HG03159 (cell line): ENCODE measurements around the gene TNXB.

ENCODE experiments used
- ATAC-seq: cut with Tn5 transposase; IDR thresholded peaks from one replicate; pipeline ENCODE4 v1.9.1; 2021; ENCODE audit warnings: mild to moderate bottlenecking, moderate library complexity; ENCODE audit not compliant: unreplicated experiment

The TNXB gene

DNA sequence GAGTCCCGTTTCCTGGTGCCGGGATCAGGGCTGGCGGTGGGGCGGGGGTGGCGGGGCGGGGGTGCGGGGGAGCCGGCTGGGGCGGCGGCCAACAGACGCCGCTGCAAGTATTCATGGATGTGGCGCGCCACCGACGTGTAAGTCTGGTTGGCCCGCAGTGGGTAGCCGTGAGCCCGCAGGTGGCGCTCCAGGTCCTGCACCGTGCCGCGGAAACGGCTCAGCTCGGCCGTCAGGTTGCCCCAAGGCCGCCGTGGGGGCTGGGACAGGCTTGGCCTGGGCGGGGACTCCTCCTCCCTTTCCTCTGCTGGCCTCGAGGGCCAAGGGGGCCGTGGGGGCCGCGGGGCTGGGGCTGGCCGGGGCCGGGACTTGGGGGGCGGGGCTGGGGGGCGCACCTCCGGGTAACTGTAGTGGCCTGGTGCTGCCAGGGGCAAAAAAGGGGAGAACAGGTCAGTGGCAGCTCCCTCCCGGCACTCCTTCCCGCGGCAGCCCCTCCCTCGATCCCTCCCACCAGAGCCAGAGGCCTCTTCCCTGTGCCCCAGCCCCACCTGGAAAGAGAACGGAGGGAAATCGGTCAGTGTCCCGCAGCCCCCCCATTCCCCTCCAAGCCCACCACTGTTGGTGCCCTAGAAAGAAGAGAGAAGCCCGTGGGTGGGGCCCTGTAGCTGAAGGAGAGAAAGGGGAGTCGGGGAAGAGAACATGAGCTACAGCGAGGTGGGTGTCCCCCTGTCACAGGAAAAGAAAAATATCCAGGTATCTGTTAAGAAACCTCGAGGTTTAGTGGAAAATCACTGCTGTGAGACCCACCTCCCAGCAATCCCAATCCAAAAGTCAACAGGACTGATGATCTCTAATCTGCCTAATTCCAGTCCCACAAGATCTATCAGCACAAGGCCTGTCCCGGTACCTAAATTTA lies 21.3 kb downstream of the TNXB start:
- no peak for ATAC-seq

DNA sequence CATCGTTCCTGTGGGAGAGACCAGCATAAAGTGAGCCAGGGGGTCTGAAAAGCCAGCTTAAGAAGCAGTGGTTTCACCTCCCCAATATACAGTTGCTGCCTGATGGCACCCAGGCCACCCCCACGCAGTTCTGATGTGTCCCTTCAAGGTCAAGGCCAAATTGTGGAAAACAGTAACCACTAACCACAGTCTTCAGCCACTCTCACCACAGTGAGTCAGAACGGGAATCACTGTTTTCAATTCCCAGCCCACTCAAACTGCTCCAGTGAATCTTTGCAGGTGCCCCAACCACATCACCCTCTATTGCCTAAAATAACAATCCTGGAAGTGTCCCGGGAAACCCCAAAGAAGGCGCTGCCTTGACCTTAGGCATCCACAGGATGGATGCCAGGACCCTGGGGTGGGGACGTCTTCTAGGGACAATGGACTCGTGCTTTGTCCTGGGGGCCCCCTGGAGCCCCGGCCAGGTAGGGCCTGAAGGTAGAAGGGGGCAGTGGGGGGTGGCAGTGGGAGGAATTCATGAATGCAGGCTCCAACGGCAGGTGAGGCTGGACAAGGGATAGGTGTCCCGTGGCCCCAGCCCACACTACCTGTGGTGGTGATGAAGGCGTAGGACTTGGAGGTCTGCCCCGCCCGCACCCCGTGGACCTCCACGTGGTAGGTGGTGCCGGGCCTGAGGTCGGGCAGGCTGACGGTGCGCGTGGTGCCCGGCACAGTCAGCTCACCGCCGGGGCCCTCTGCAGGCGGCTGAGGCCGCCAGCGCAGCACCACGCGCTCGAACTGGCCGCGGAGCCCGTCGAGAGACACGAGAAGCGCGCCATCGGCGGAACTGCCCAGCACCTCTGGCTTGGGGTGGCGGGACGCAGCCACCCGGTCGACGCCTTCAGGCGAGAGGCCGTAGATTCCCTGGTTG lies 22.2 kb downstream of the TNXB start:
- ATAC-seq, result no peak

DNA sequence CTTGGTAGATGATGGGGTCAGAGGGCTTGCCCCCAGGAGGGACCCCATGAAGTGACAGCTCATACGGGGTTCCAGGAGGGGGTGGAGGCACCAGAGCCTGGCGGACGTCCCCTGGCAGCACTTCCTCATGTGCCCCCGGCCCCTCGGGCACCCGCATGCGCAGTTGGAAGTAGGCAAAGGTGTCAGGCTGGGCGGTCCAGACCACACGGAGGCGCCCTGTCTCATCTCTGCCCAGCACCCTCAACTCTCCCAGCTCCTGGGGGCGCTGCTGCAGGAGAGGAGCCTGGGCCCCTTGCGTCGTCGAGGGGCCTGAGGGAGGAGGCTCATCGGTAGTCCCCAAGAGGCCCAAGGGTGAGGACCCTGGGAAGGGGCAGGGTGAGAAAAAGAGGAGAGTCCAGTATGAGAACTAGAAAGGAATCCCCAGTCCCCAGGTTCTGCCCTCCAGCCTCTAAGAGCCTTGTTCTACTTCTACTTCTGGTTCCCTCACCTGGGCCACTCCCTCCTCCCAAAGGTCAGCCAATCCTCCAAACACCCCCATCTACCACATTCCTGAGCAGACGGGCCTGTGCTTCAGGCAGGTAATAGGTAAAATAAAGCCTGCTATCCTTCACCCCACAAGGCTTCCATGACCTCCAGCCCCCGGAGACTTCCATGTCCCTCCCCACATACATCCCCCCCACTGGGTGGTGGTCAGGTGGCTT lies 23.2 kb downstream of the TNXB start:
- ATAC-seq, result no peak

DNA sequence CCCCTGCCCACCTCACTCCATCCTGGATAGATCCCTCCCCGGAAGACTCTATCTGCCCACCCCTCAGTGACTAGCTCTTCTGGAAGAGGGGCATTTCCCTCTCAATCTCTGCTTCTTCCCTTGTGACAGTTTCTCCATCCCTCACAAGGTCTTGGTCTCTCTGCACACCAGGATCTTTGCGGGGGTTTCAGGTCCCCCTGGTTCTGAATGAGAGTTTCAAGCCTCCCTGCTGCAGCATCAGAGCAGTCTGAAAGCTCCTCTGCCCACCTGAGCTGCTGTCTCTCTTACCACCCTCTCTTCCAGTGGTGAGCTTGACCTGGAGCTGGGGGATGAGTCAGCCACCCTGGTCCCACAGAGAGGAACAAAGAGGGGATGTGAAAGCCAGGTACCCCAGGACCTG lies 24.4 kb downstream of the TNXB start:
- no peak for ATAC-seq

DNA sequence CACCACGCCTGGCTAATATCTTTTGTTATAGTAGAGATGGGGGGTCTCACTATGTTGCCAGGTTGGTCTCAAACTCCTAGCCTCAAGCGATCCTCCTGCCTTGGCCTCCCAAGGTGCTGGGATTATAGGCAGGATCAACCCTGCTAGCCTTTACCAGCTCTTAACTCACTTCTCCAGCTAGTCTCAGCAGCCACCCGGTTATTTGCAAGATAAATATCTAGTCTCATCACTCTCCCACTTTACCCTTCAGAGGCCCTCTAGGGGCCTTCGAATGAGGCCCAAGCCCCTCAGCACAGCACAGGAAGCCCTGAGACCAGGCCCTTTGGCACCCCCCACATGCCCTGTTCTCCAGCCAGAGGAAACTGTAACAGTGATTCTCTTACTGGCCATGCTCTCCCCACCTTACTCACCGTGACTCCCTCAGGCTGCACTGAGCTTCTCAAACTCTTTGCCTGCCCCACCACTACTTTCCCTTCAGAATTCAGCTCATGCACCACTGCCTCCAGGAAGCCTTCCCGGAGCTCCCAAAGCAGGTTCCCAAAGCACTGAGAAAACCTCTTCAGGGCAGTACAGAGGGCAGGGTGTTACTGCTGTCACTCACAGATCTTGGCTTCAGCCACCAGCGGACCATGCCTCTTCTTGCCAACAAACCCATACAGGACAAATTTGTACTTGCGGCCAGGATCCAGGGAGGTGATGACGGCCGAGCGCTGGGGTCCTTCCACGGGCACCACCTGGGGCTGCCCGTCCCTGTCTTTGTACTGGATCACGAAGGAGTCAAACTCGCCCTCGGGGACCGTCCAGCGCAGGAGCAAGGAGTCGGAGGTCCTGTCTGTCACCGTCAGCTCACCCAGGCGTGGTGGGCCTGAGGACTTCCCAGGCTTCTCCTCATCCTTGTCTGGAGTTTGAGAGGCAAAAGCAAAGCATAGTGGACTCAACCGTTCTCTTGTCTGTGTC lies 25.0 kb downstream of the TNXB start:
- ATAC-seq, result no peak

DNA sequence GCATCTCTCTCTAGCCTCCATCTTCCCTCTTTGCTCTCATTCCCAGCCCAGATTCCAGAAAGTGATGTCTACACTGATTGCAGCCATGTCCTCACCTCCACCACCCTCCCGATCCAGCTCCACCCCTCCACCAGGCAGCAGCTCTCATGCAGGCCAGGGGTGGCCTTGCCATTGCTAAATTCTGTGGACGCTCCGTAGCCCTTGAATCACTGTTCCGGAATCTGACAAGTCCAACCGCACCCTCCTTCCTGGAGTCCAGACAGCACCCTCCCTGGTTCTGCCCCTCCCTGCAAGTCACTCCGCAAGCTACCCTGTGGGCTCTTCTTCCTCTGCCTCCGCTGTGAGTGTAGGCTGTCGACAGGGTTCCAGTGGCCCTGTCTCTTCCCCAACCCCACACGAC lies 26.2 kb downstream of the TNXB start:
- ATAC-seq, result no peak

DNA sequence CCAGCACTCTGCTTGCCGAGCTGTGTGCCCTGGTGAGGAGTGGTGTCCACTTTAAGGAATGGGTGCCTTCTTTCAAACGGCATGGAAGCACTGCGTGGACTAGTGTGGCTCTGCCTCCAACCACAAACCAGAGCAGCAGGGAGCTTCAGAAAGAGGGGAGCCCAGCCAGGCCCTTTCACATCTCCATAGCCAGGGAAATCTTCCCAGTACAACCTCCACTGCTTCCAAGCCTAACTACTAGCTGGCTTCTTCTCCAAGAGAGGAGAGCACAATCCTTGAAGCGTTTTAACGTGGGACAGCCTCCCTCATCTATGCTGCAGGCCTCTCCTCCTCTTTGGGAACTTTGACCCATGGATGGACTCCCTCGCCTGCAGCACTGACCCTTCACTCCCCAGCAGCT lies 26.7 kb downstream of the TNXB start:
- no peak for ATAC-seq

DNA sequence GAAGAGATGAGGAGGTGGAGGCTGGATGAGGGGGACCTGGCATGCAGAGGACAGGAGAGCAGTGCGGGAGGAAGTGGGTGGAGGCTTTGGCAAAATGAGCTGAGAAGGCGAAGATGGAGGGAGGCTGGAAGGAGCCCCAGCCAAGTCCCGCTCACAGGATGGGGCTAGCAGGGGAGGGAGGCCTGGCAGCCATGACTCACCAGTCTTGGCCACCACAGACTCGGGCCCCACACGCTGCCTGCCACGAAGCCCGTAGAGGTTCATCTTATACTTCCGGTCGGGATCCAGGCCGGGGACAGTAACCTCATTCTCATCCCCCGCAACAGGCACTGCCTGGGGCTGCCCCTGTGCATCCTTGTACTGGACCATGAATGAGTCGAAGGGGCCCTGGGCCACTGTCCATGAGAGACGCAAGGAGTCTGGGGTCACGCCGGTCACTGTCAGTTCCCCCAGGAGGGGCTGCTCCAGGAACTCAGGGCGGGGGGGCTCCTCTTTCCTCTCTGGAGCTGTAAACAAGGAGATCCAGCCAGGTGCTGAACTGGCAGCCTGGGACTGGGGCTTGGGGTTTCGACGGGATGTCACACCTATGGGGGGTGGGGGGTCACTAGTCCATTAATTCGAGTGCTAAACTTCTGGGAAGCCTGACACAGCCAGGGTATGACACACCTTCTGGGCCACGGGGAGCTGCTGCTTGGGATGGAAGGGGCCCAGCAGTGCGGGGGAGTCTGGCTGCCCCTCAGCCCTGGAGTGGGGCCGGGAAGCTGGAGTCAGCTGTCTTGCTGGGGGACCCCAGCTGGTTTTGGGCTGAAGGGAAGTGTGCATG lies 27.8 kb downstream of the TNXB start:
- ATAC-seq, result no peak

DNA sequence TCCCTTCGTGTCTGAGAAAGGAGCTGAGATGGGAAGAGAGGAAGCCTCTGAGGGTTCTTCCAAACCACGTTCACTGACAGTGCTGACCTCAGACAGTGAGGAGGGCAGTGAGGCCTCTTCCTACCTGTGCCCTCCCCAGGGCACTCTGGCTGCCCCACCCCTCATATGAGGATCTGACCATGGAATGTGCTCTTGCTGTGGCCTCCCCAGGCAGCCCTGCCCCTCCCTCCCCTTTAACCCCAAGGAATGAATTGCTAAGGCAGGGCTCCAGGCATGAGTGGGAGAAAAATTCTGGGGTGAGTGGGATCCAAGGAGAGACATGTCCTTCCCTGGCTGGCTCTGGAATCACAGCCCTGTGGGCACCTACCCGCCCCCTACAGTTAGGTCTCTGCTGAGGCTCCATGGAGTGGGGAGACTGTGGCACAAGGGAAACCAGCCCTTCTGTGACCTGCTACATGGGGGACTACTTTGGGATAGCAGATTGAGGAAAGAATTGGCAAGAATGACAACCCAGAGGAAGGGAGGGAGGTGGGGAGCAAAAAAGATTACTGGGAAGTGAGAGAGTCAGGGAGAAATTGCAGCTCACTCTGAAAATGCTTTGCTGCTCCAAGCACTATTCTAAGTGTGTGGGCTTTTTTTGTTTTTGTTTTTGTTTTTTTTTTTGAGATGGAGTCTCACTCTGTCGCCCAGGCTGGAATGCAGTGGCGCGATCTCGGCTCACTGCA lies 29.4 kb downstream of the TNXB start:
- ATAC-seq, result no peak

DNA sequence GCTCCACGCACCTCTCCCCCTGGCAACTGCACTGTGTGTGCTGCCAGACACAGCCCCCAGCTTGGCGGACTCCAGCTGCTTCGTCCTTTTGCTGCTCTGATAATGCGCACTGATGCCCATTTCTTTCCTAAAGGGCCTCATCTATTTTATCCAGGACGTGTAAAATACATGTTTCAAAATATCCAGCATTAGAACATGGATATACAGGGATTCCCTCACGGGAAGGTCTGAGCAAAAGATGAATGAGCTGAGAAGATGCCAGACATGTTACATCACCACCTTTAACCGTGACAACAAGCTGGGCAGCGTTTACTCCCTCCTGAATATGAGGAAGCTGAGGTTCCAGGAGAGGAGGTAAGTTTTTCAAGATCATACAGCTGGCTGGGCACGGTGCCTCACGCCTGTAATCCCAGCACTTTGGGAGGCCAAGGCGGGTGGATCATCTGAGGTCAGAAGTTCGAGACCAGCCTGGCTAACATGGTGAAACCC lies 32.8 kb downstream of the TNXB start:
- no peak for ATAC-seq

DNA sequence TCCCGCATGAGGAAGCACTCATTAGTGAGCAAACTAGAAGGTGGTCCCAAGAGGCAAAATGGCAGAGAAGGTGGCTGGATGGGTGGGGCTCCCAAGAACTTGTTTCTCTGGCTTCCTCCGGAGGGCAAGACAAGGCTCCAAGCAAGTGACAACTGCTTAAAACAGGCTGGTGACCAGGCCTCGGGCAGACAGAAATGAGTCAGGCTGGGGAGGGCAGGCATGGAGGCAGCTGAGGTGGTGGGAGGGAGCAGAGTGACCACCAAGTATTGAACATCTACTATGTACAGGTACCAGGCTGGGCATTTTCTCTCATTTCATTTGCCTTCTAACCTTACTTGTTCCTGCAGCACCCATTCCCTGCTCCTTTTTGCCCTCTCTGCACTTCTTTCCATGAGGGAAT lies 33.4 kb downstream of the TNXB start:
- ATAC-seq, result no peak

DNA sequence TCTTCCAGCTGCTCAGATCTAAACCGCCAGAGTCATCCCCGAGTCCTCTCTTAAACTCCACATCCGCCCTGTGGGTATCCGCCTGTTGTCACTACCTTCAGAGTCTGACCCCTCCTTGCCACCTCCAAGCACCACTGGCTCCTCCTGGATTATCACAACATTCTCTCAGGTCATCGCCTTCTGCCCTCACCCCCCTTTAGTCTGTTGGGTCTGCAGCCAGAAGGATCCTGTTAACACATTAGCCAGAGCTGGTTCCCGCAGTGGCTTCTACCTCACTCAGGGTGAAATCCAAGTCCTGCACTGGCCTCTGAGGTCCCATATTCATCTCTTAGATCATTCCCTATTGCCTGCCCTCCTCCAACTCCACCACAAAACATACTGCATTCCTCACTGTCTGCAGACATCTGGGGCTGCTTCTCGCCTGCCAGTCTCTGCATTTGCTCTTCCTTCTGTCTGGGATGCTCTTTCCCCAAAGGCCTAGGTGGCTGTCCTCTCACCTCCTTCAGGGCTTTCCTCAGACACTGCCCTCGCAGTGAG lies 34.1 kb downstream of the TNXB start:
- no peak for ATAC-seq

DNA sequence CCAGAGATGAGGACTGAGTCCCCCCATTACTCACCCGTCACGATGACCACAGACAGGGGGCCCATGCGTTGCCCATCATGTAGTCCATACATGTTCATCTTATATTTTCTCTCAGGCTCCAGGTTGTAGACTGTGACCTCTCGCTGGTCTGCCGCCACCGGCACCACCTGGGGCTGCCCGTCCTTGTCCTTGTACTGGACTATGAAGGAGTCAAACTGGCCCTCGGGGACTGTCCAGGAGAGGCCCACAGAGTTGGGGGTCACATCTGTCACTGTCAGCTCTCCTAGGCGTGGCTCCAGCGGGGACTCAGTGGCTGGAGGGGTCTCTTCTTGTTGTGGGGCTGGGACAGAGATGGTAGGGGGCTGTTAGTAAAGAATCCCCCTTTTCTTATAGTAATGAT lies 35.5 kb downstream of the TNXB start:
- no peak for ATAC-seq

DNA sequence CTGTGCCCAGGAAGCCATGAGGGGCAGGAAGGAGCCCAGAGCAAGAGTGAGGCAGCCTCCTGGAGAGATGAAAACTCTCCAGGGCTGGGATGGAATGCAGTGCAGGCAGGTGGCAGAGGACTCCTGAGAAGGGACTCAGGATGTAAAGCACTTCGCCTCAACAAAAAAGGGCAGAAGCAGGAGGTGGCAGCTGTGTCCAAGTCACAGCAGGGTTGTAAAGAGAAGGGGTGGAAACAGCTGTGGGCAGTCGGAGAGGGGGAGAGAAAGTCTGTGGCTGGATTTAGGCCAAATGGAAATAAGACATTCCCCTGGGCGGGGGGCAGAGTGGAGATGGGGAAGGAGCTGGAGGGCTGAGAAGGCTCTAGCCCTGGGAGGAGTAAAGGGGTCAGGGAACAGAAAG lies 36.0 kb downstream of the TNXB start:
- ATAC-seq, result no peak

DNA sequence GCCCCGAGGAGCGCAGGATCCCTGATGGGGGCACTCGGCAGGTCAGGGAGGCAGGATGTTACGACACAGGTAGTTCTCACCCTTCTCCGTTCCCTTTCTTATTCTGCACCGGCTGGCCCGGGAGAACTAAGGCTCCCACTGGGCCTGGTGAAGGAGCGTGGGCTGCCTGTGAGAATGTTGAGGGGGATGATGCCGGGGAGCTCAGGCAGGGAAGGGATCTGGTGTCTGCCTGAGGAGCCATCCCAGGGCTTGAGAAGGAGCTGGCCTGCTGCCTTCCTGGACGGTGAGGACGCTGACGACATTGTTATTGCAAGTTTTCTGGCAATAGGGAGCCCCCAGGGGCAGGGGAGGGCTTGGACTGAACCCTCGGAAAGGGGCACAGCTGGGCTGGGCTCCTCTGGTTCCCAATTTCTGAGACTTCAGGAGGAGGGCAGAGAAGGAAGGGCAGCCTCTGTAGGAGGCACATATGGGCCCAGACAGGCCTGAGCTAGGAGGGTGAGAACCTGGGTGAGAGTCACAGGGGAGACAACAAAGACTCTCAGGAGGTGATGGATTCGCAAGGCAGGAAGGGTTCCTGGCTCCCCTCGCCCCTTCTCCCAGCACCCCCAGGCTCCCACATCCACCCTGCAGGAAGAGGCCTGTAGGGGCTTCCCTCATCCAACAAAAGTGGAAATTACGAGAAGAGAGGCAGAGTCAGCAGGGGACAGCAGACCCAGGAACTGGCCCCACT lies 38.2 kb downstream of the TNXB start:
- no peak for ATAC-seq

DNA sequence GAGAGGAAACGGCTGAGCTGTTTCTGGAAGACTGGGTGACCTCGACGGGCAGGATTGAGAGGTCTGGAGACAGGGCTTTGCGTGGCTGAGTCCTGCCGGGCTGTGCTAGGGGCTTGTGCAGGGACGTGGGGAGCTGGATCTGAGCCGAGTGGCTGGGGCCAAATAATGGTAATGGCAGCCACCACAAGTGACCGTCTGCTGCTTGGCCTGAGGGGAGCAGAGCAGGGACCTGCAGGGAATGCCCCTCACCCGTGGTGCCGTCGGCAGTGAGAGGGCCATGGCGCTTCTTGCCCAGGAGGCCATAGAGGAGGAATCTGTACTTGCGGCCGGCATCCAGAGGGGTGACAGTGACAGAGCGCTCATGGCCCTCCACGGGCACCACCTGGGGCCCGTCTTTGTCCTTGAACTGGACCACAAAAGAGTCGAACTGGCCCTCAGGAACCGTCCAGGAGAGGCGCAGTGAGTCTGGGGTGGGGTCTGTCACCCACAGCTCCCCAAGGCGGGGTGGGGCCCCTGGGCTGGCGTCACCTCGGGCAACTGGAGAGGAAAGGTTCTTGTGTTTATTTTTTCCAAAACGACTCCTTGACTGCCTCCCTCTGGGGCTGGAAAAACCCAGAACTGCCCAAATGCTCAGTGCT lies 39.1 kb downstream of the TNXB start:
- no peak for ATAC-seq

DNA sequence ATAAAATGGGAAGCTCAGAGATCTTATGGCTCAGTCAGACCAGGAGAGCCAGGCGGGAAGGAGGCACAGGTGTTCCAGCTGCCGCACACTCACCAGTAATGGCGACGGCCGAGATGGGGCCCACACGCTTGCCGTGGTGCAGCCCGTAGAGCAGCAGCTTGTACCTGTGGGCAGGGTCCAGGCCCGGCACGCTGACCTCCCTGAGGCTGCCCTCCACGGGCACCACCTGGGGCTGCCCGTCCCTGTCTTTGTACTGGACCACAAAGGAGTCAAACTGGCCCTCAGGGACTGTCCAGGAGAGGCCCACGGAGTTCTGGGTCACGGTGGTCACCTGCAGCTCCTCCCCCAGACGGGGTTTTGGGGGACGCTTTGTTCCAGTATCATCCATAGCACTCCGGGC lies 39.7 kb downstream of the TNXB start:
- no peak for ATAC-seq
